Measurements from ENCODE around the gene GPR75.
"Not testable (repeated sequence)": the region's sequence is repeated elsewhere in the genome, so short reads cannot be mapped to it uniquely, and the experiment has no call there.

The GPR75 gene

GRCh38 chr2:53852532-53852931, 7.2 kb downstream of the GPR75 start:
- DNase-seq (ENCODE audit: low read depth in 2 of 2): no peak

GRCh38 chr2:53851052-53851757, 8.6 kb downstream of the GPR75 start:
- not testable (repeated sequence) for DNase-seq (ENCODE audit: low read depth in 2 of 2)

- no peak for DNase-seq (ENCODE audit: low read depth in 2 of 2)
Observed at GRCh38 chr2:53848062-53848461, 11.7 kb downstream of the GPR75 start.

- no peak for DNase-seq (ENCODE audit: low read depth in 2 of 2)
Observed at GRCh38 chr2:53843595-53843994, 16.2 kb downstream of the GPR75 start.

- no peak for DNase-seq (ENCODE audit: low read depth in 2 of 2)
Observed at GRCh38 chr2:53842891-53843290, 16.9 kb downstream of the GPR75 start.

GRCh38 chr2:53841651-53842050, 18.1 kb downstream of the GPR75 start:
- DNase-seq (ENCODE audit: low read depth in 2 of 2): not testable (repeated sequence)

GRCh38 chr2:53840580-53840979, 19.2 kb downstream of the GPR75 start:
- DNase-seq (ENCODE audit: low read depth in 2 of 2): no peak

- DNase-seq (ENCODE audit: low read depth in 2 of 2): not testable (repeated sequence)
Observed at GRCh38 chr2:53829980-53830290, 29.8 kb downstream of the GPR75 start.

- no peak for DNase-seq (ENCODE audit: low read depth in 2 of 2)
Observed at GRCh38 chr2:53829273-53829979, 30.3 kb downstream of the GPR75 start.

GRCh38 chr2:53828331-53828730, 31.4 kb downstream of the GPR75 start:
- DNase-seq (ENCODE audit: low read depth in 2 of 2): no peak

GRCh38 chr2:53827398-53828175, 32.2 kb downstream of the GPR75 start:
- no peak for DNase-seq (ENCODE audit: low read depth in 2 of 2)

GRCh38 chr2:53826587-53827397, 33.0 kb downstream of the GPR75 start:
- DNase-seq (ENCODE audit: low read depth in 2 of 2): no peak

- no peak for DNase-seq (ENCODE audit: low read depth in 2 of 2)
Observed at GRCh38 chr2:53826030-53826410, 33.7 kb downstream of the GPR75 start.

GRCh38 chr2:53823639-53824038, 36.1 kb downstream of the GPR75 start:
- not testable (repeated sequence) for DNase-seq (ENCODE audit: low read depth in 2 of 2)

GRCh38 chr2:53821810-53822209, 38.0 kb downstream of the GPR75 start:
- DNase-seq (ENCODE audit: low read depth in 2 of 2): no peak

- no peak for DNase-seq (ENCODE audit: low read depth in 2 of 2)
Observed at GRCh38 chr2:53820711-53821110, 39.1 kb downstream of the GPR75 start.

GRCh38 chr2:53820048-53820447, 39.7 kb downstream of the GPR75 start:
- no peak for DNase-seq (ENCODE audit: low read depth in 2 of 2)

- DNase-seq (ENCODE audit: low read depth in 2 of 2): no peak
Observed at GRCh38 chr2:53819634-53820033, 40.1 kb downstream of the GPR75 start.

GRCh38 chr2:53818854-53819435, 40.8 kb downstream of the GPR75 start:
- no peak for DNase-seq (ENCODE audit: low read depth in 2 of 2)

GRCh38 chr2:53813151-53813550, 46.6 kb downstream of the GPR75 start:
- DNase-seq (ENCODE audit: low read depth in 2 of 2): no peak

GRCh38 chr2:53811601-53812000, 48.2 kb downstream of the GPR75 start:
- DNase-seq (ENCODE audit: low read depth in 2 of 2): no peak

All from stimulated activated CD8-positive, alpha-beta memory T cell treated with anti-CD3 and anti-CD28 coated beads, Interleukin-2, amount 100 ng/mL, for 1 hour (primary cell).